GM21390 (cell line): Measurements from ENCODE around the gene GCN1.

Source experiments
- ATAC-seq: cut with Tn5 transposase; IDR thresholded peaks from one replicate; pipeline ENCODE4 v1.9.1; 2021; ENCODE audit not compliant: unreplicated experiment

The GCN1 gene

GRCh38 chr12:120118321-120119061 is 76.0 kb downstream of the GCN1 start:
- no peak for ATAC-seq

- ATAC-seq: no peak
These were observed 76.6 kb downstream of the GCN1 start for GRCh38 chr12:120117961-120118320.

- peak; percentile 36 for ATAC-seq
These were observed 77.5 kb downstream of the GCN1 start for GRCh38 chr12:120116792-120117651.

GRCh38 chr12:120116441-120116791 is 78.1 kb downstream of the GCN1 start, which contains the start of gene RAB35:
TSS of gene RAB35 (minus strand) at chr12:120116753. CDS start at chr12:120116650, 103 bp downstream.
- ATAC-seq: peak; percentile 1

GRCh38 chr12:120115692-120116440 is 78.6 kb downstream of the GCN1 start:
- no peak for ATAC-seq

GRCh38 chr12:120115066-120115465 is 79.4 kb downstream of the GCN1 start:
- no peak for ATAC-seq

- peak; percentile 72 for ATAC-seq
These were observed 83.7 kb downstream of the GCN1 start for GRCh38 chr12:120110550-120111501.

- ATAC-seq: no peak
These were observed 84.8 kb downstream of the GCN1 start for GRCh38 chr12:120109570-120110267.

GRCh38 chr12:120106151-120106550 is 88.4 kb downstream of the GCN1 start:
- ATAC-seq: no peak

GRCh38 chr12:120103371-120103770 is 91.1 kb downstream of the GCN1 start:
- no peak for ATAC-seq

- ATAC-seq: no peak
These were observed 91.5 kb downstream of the GCN1 start for GRCh38 chr12:120103044-120103338.

GRCh38 chr12:120102189-120103043 is 92.1 kb downstream of the GCN1 start:
- ATAC-seq: no peak

GRCh38 chr12:120101617-120102016 is 92.9 kb downstream of the GCN1 start:
- ATAC-seq: no peak

- ATAC-seq: no peak
These were observed 93.3 kb downstream of the GCN1 start for GRCh38 chr12:120101182-120101581.

GRCh38 chr12:120100630-120101029 is 93.9 kb downstream of the GCN1 start:
- ATAC-seq: no peak

- ATAC-seq: no peak
These were observed 94.8 kb downstream of the GCN1 start for GRCh38 chr12:120099738-120100137.

GRCh38 chr12:120098756-120099470 is 95.6 kb downstream of the GCN1 start:
- no peak for ATAC-seq

- no peak for ATAC-seq
These were observed 97.8 kb downstream of the GCN1 start for GRCh38 chr12:120096671-120097202.
